ENCODE data around the gene IL12RB2. TPM values are rescaled to one million over a fixed set of nuclear protein-coding genes. Genes with fewer than 3 reads are reported as not detected.

The IL12RB2 gene
- total and polyA plus RNA-seq, 2 of the 13 experiments (the other 11 are each of a cell fraction or from before 2014, with no cell fraction given): not detected

GRCh38 chr1:67430358-67431155 is 122.9 kb downstream of the IL12RB2 start, which contains the start of gene SERBP1 (continued):
- TF ChIP-seq MLXIP (CRISPR knock-in tag; IDR thresholded peaks at IDR 0.05; ENCODE audit: borderline replicate concordance) (no peak), ZNF563 (CRISPR knock-in tag; IDR thresholded peaks at IDR 0.05) (peak; percentile 9; the same call in 1 of the 2 replicates), GMEB2 (CRISPR knock-in tag; IDR thresholded peaks at IDR 0.05; ENCODE audit: low read depth) (peak; percentile 61; the same call in 1 of the 2 replicates), SP1 (IDR thresholded peaks at IDR 0.05) (no peak), SP1 (CRISPR knock-in tag; IDR thresholded peaks at IDR 0.05) (peak; percentile 65), BRF2 (CRISPR knock-in tag; IDR thresholded peaks at IDR 0.05) (peak; percentile 33; the same call in 1 of the 2 replicates), RELA (CRISPR knock-in tag; IDR thresholded peaks at IDR 0.05) (no peak), NFIB (CRISPR knock-in tag; IDR thresholded peaks at IDR 0.05; ENCODE audit: borderline replicate concordance) (no peak), ZNF672 (CRISPR knock-in tag; IDR thresholded peaks at IDR 0.05) (no peak), ISX (CRISPR knock-in tag; conservative IDR thresholded peaks at IDR 0.05) (no peak), ZNF781 (CRISPR knock-in tag; IDR thresholded peaks at IDR 0.05; ENCODE audit: borderline replicate concordance, not compliant biosample characterization) (no peak), U2AF2 (IDR thresholded peaks at IDR 0.05; ENCODE audit: low read depth, low read length) (no peak), HMGA1 (CRISPR knock-in tag; conservative IDR thresholded peaks at IDR 0.05) (no peak), AGO2 (optimal IDR thresholded peaks at IDR 0.05; ENCODE audit: low read depth, low read length) (peak; percentile 56), POGZ (CRISPR knock-in tag; IDR thresholded peaks at IDR 0.05) (peak; percentile 71), ZNF841 (CRISPR knock-in tag; IDR thresholded peaks at IDR 0.05; ENCODE audit: borderline replicate concordance) (no peak), ZNF432 (CRISPR knock-in tag; IDR thresholded peaks at IDR 0.05; ENCODE audit: borderline replicate concordance) (no peak), RAD21 (CRISPR knock-in tag; IDR thresholded peaks at IDR 0.05) (no peak), NFKBIZ (CRISPR knock-in tag; IDR thresholded peaks at IDR 0.05) (no peak; the same call in none of the 2 replicates), IKZF5 (CRISPR knock-in tag; IDR thresholded peaks at IDR 0.05) (no peak; the same call in none of the 2 replicates), TEF (CRISPR knock-in tag; IDR thresholded peaks at IDR 0.05) (peak; percentile 59; the same call in 1 of the 2 replicates)
